Tibial artery (tissue), 4 donors: ENCODE results near the gene PPIB.
"Not testable (repeated sequence)": the region's sequence is repeated elsewhere in the genome, so short reads cannot be mapped to it uniquely, and the experiment has no call there.

ENCODE experiments used
- DNase-seq, 2 donors: peaks; one replicate each; pipeline ENCODE4 v3.0.0-alpha.2; 2019
- H3K27ac ChIP-seq, 2 donors: fragments of 200-600 bp; sonication (generic) in 1 of 2; 1 replicate in 1 of 2; 2 replicates in 1 of 2; pipeline ENCODE4 v1.5.1; 2018 to 2019; ENCODE audit warnings: mild to moderate bottlenecking in 1 of 2
- H3K27me3 ChIP-seq, 2 donors: fragments of 200-600 bp; sonication (generic) in 1 of 2; one replicate each; pipeline versions ENCODE4 v1.5.1 to v1.6.0; 2016 to 2019
- H3K36me3 ChIP-seq, 3 donors: fragments of 200-600 bp; sonication (generic) in 2 of 3; one replicate each; pipeline ENCODE4 v1.5.1; 2016 to 2019; ENCODE audit warnings: mild to moderate bottlenecking in 2 of 3
- H3K4me1 ChIP-seq, 4 donors: fragments of 200-600 bp; sonication (generic) in 2 of 4; 1 replicate in 3 of 4; 2 replicates in 1 of 4; pipeline ENCODE4 v1.5.1; 2016 to 2019
- H3K4me3 ChIP-seq, 2 donors: fragments of 200-600 bp; sonication (generic) in 1 of 2; 1 replicate in 1 of 2; 2 replicates in 1 of 2; pipeline ENCODE4 v1.5.1; 2018 to 2019; ENCODE audit warnings: mild to moderate bottlenecking in 2 of 2
- H3K9me3 ChIP-seq, 3 donors: fragments of 200-600 bp; sonication (generic) in 1 of 3; one replicate each; pipeline ENCODE4 v1.5.1; 2016 to 2019
- CTCF ChIP-seq, 2 experiments: fragments of 200-600 bp in 1 of 2; fragments of 450-650 bp in 1 of 2; IDR thresholded peaks; one replicate each; pipeline ENCODE4 v1.5.1; 2017 to 2019; ENCODE audit warnings: antibody characterized with exemption in 2 of 2, mild to moderate bottlenecking in 1 of 2, moderate library complexity in 1 of 2
- intact Hi-C: fragments of 100-400 bp; cut with DNase I; formaldehyde crosslinking; loops from one replicate; pipeline ENCODE4 v1.15.0; 2023; ENCODE audit warnings: low total_unique reads

The PPIB gene

GRCh38 chr15:64125978-64126377, 36.8 kb downstream of the PPIB start:
- H3K4me3 ChIP-seq = no peak overlapping the region
- no peak for TF ChIP-seq CTCF (IDR thresholded peaks at IDR 0.05)
- intact Hi-C loops = no loop called here
- H3K27ac ChIP-seq = no peak overlapping the region
- DNase-seq = no peak
- no peaks in the 10 kb centered on the region for H3K27me3 ChIP-seq
- peaks cover 82 to 99% (median 96%) of the 10 kb centered on the region in 3 donors for H3K36me3 ChIP-seq
- H3K9me3 ChIP-seq = no peaks in the 10 kb centered on the region
- H3K4me1 ChIP-seq = no peaks in the 10 kb centered on the region

GRCh38 chr15:64122936-64123351, 39.9 kb downstream of the PPIB start:
- no peaks in the 10 kb centered on the region for H3K9me3 ChIP-seq
- H3K36me3 ChIP-seq = peaks cover 82 to 99% (median 91%) of the 10 kb centered on the region in 3 donors
- H3K4me1 ChIP-seq = no peaks in the 10 kb centered on the region
- no peaks in the 10 kb centered on the region for H3K27me3 ChIP-seq
- no peak for TF ChIP-seq CTCF (IDR thresholded peaks at IDR 0.05)
- no peak for DNase-seq
- no peak overlapping the region for H3K27ac ChIP-seq
- no peak overlapping the region for H3K4me3 ChIP-seq
- intact Hi-C loops = no loop called here

GRCh38 chr15:64122444-64122843, 40.4 kb downstream of the PPIB start:
- no peak for TF ChIP-seq CTCF (IDR thresholded peaks at IDR 0.05)
- intact Hi-C loops = no loop called here
- H3K27me3 ChIP-seq = no peaks in the 10 kb centered on the region
- H3K9me3 ChIP-seq = no peaks in the 10 kb centered on the region
- H3K27ac ChIP-seq = no peak overlapping the region
- no peak for DNase-seq
- H3K36me3 ChIP-seq = peaks cover 80 to 99% (median 91%) of the 10 kb centered on the region in 3 donors
- H3K4me1 ChIP-seq = no peaks in the 10 kb centered on the region
- H3K4me3 ChIP-seq = no peak overlapping the region

- intact Hi-C loops = no loop called here
- DNase-seq = no peak
- H3K27me3 ChIP-seq = no peaks in the 10 kb centered on the region
- H3K4me1 ChIP-seq = no peaks in the 10 kb centered on the region
- TF ChIP-seq CTCF (IDR thresholded peaks at IDR 0.05) = no peak
- H3K36me3 ChIP-seq = peaks cover 79 to 99% (median 91%) of the 10 kb centered on the region in 3 donors
- no peak overlapping the region for H3K4me3 ChIP-seq
- H3K9me3 ChIP-seq = no peaks in the 10 kb centered on the region
- H3K27ac ChIP-seq = no peak overlapping the region
Measured at GRCh38 chr15:64121614-64122013, 41.2 kb downstream of the PPIB start.

GRCh38 chr15:64120322-64120721, 42.5 kb downstream of the PPIB start:
- H3K27ac ChIP-seq, DNase-seq, H3K27me3 ChIP-seq, H3K4me3 ChIP-seq, intact Hi-C loops, H3K4me1 ChIP-seq, H3K9me3 ChIP-seq: not testable (repeated sequence)
- peaks cover 80 to 99% (median 92%) of the 10 kb centered on the region in 3 donors for H3K36me3 ChIP-seq

GRCh38 chr15:64117759-64118487, 44.9 kb downstream of the PPIB start:
- Histone ChIP-seq H3K9me3 (no peaks in the 10 kb centered on the region), H3K27ac (no peak overlapping the region), H3K36me3 (peaks cover 78 to 99% (median 91%) of the 10 kb centered on the region in 3 donors), H3K27me3 (no peaks in the 10 kb centered on the region), H3K4me3 (no peak overlapping the region), H3K4me1 (no peaks in the 10 kb centered on the region)
- no peak for DNase-seq
- no peak for TF ChIP-seq CTCF (IDR thresholded peaks at IDR 0.05)
- intact Hi-C loops = no loop called here
